Colonic mucosa (tissue), 4 donors: ENCODE results near the gene SMIM30. TPM values are rescaled to one million over a fixed set of nuclear protein-coding genes. Genes with fewer than 3 reads are reported as not detected.

Experiments used
- DNase-seq: peaks from one replicate; pipeline ENCODE4 v3.0.0-alpha.2; 2020
- H3K27ac ChIP-seq: fragments of 200-600 bp; one replicate; pipeline ENCODE4 v1.8.0; 2021
- H3K27me3 ChIP-seq: fragments of 200-600 bp; one replicate; pipeline ENCODE4 v1.8.0; 2021
- H3K36me3 ChIP-seq: fragments of 200-600 bp; one replicate; pipeline ENCODE4 v1.8.0; 2021
- H3K4me1 ChIP-seq: fragments of 200-600 bp; one replicate; pipeline ENCODE4 v1.8.0; 2021; ENCODE audit warnings: mild to moderate bottlenecking
- H3K4me3 ChIP-seq: fragments of 200-600 bp; one replicate; pipeline ENCODE4 v1.8.0; 2021
- H3K9ac ChIP-seq, 2 donors: one replicate each; pipeline ENCODE4 v1.7.0; 2013; ENCODE audit warnings: control low read depth in 2 of 2, low read depth in 2 of 2, low read length in 2 of 2
- H3K9me3 ChIP-seq: fragments of 200-600 bp; one replicate; pipeline ENCODE4 v1.8.0; 2021
- intact Hi-C: fragments of 100-400 bp; cut with DNase I; formaldehyde crosslinking; loops from one replicate; pipeline ENCODE4 v1.14.1; 2022
- total RNA-seq, 2 donors: library from RNA; stranded (reverse); fragmentation: NEBNext Ultra II Directional in 1 of 2; extraction: Animal tissue kit (Norgen Biotek cat#: 25700) in 1 of 2; gene quantifications; one replicate each; pipeline ENCODE4 v1.2.1, GENCODE V29; 2021
- TF ChIP-seq, protein P1 (sequence below): fragments of 200-600 bp; IDR thresholded peaks from one replicate; pipeline ENCODE4 v1.8.0; 2022; ENCODE audit warnings: antibody characterized with exemption, mild to moderate bottlenecking
- donor health status: healthy.
- donor health status: DM: no; HTN: no; CAD: no.
- donor health status: DM: no; HTN: no; CAD: no.

Gene SMIM30
- total RNA-seq, 2 donors from 2014 or later = 24.5 to 29.1 TPM

DNA sequence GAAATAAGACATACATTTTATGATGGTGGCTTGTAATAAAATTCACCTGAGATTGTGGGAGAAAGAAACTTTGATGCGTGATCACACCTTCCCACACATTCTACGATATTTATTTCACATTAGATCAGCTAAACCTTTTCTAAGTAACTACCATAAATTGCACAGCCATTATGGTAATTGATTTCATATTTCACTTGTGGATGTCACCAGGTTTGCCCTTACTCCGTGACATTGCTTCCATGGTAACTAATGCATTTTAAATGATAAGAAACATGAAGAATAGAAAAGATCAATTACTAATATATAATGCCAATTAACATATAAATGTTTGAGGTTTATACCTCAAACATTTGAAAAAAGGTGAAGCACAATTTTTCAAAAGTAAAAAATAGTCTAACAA is 35.8 kb upstream of the SMIM30 start:
- Histone ChIP-seq H3K9me3 (no peaks in the 10 kb centered on the region), H3K4me3 (no peak overlapping the region), H3K9ac (no peak overlapping the region), H3K27me3 (no peaks in the 10 kb centered on the region), H3K4me1 (no peaks in the 10 kb centered on the region), H3K36me3 (no peaks in the 10 kb centered on the region), H3K27ac (no peak overlapping the region)
- no peak for DNase-seq
- TF ChIP-seq, protein P1, sequence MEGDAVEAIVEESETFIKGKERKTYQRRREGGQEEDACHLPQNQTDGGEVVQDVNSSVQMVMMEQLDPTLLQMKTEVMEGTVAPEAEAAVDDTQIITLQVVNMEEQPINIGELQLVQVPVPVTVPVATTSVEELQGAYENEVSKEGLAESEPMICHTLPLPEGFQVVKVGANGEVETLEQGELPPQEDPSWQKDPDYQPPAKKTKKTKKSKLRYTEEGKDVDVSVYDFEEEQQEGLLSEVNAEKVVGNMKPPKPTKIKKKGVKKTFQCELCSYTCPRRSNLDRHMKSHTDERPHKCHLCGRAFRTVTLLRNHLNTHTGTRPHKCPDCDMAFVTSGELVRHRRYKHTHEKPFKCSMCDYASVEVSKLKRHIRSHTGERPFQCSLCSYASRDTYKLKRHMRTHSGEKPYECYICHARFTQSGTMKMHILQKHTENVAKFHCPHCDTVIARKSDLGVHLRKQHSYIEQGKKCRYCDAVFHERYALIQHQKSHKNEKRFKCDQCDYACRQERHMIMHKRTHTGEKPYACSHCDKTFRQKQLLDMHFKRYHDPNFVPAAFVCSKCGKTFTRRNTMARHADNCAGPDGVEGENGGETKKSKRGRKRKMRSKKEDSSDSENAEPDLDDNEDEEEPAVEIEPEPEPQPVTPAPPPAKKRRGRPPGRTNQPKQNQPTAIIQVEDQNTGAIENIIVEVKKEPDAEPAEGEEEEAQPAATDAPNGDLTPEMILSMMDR = no peak
- intact Hi-C loops = loop anchor here (10.0 kb wide), 1 partner anchor 61 kb away; no protein-coding TSS in a partner anchor

GRCh38 chr7:113144817-113145216 is 26.5 kb upstream of the SMIM30 start:
- no peaks in the 10 kb centered on the region for H3K36me3 ChIP-seq
- no peaks in the 10 kb centered on the region for H3K9me3 ChIP-seq
- H3K27me3 ChIP-seq = no peaks in the 10 kb centered on the region
- intact Hi-C loops = no loop called here
- no peak overlapping the region for H3K27ac ChIP-seq
- TF ChIP-seq, protein P1 = no peak
- no peak overlapping the region for H3K4me3 ChIP-seq
- H3K4me1 ChIP-seq = no peaks in the 10 kb centered on the region
- no peak for DNase-seq
- no peak overlapping the region for H3K9ac ChIP-seq

DNA sequence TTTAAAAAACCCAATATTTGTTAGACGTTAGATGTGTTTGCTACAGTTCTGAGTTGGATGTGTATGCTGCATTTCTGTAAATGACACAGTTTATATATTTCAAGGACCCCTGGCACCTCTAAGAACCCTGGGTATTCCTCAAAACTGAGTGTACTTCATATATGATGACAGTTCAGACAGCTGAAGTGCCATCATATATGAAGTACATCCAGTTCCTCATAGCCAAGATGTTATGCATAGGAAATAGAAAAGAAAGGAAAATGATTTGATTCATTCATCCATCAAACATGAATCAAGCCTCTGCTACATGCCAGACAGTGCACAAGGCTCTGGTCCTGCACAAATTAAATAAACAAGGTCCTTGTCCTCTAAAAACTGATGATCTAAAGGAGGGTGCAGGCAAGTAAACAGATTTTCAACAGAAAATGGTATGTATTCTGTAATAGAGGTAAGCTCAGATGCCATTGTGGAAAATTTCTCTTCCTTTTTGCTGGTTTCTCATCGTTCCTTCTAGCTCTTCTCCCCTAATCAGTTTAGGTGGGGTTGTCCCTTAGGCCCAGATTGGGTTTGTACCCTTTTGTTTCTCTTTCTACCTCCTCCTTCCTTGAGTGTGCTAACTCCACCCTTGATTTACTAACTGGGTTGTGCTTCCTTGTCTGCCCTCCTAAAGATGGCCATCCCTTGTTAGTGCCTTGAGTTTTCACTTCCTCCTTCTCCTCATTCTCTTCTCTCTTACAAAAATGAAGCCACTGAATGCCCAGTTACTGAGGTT is 25.3 kb upstream of the SMIM30 start:
- Histone ChIP-seq H3K9ac (no peak overlapping the region), H3K4me3 (no peak overlapping the region), H3K27me3 (no peaks in the 10 kb centered on the region), H3K36me3 (no peaks in the 10 kb centered on the region), H3K27ac (no peak overlapping the region), H3K9me3 (no peaks in the 10 kb centered on the region), H3K4me1 (no peaks in the 10 kb centered on the region)
- intact Hi-C loops = no loop called here
- TF ChIP-seq, protein P1 = no peak
- DNase-seq = no peak

GRCh38 chr7:113142385-113143119 is 24.2 kb upstream of the SMIM30 start:
- Histone ChIP-seq H3K9ac (no peak overlapping the region), H3K4me1 (no peaks in the 10 kb centered on the region), H3K27me3 (no peaks in the 10 kb centered on the region), H3K4me3 (no peak overlapping the region), H3K27ac (no peak overlapping the region), H3K36me3 (no peaks in the 10 kb centered on the region), H3K9me3 (no peaks in the 10 kb centered on the region)
- intact Hi-C loops = no loop called here
- TF ChIP-seq, protein P1 = no peak
- DNase-seq = no peak

- Histone ChIP-seq H3K27ac (no peak overlapping the region), H3K36me3 (no peaks in the 10 kb centered on the region), H3K27me3 (no peaks in the 10 kb centered on the region), H3K9me3 (no peaks in the 10 kb centered on the region), H3K9ac (no peak overlapping the region), H3K4me1 (no peaks in the 10 kb centered on the region), H3K4me3 (no peak overlapping the region)
- intact Hi-C loops = no loop called here
- no peak for DNase-seq
- TF ChIP-seq, protein P1 = no peak
Measured at GRCh38 chr7:113141803-113142202, 23.4 kb upstream of the SMIM30 start.
